HG02571 (cell line): Measurements from ENCODE around the gene SECISBP2.
A peak's percentile ranks its signal among the peaks of the same experiment; 100 is the strongest.
"Not testable (repeated sequence)": the region's sequence is repeated elsewhere in the genome, so short reads cannot be mapped to it uniquely, and the experiment has no call there.

Source experiments
- ATAC-seq: cut with Tn5 transposase; IDR thresholded peaks from one replicate; pipeline ENCODE4 v1.9.1; 2021; ENCODE audit warnings: mild to moderate bottlenecking, moderate library complexity; ENCODE audit not compliant: unreplicated experiment

The SECISBP2 gene

GRCh38 chr9:89309608-89310474, 8.5 kb upstream of the SECISBP2 start:
- ATAC-seq: no peak

- peak; percentile 88 for ATAC-seq
Observed at GRCh38 chr9:89310475-89311345, 7.6 kb upstream of the SECISBP2 start, which contains the start of gene CKS2. Gene CKS2 (plus strand): TSS chr9:89311195. CDS start chr9:89311293, 98 bp downstream.

- peak; percentile 0 for ATAC-seq
Observed at GRCh38 chr9:89311346-89312221, 6.7 kb upstream of the SECISBP2 start.

GRCh38 chr9:89312222-89312571, 6.1 kb upstream of the SECISBP2 start:
- ATAC-seq: no peak

- no peak for ATAC-seq
Observed at GRCh38 chr9:89313842-89314241, 4.5 kb upstream of the SECISBP2 start.

GRCh38 chr9:89314955-89315354, 3.3 kb upstream of the SECISBP2 start:
- no peak for ATAC-seq

- ATAC-seq: no peak
Observed at GRCh38 chr9:89315482-89315881, 2.8 kb upstream of the SECISBP2 start.

GRCh38 chr9:89317282-89317681, 1.0 kb upstream of the SECISBP2 start:
- no peak for ATAC-seq

- no peak for ATAC-seq
Observed at GRCh38 chr9:89319015-89319905, 960 bp downstream of the SECISBP2 start.

GRCh38 chr9:89323390-89323789, 5.1 kb downstream of the SECISBP2 start:
- ATAC-seq: no peak

GRCh38 chr9:89325733-89326132, 7.4 kb downstream of the SECISBP2 start:
- no peak for ATAC-seq

- ATAC-seq: no peak
Observed at GRCh38 chr9:89328064-89328463, 9.8 kb downstream of the SECISBP2 start.

- no peak for ATAC-seq
Observed at GRCh38 chr9:89329917-89330316, 11.6 kb downstream of the SECISBP2 start.

GRCh38 chr9:89330513-89330912, 12.2 kb downstream of the SECISBP2 start:
- no peak for ATAC-seq

- no peak for ATAC-seq
Observed at GRCh38 chr9:89339807-89340206, 21.5 kb downstream of the SECISBP2 start.

GRCh38 chr9:89340332-89340731, 22.0 kb downstream of the SECISBP2 start:
- peak; percentile 77 for ATAC-seq

GRCh38 chr9:89342213-89342612, 23.9 kb downstream of the SECISBP2 start:
- no peak for ATAC-seq

GRCh38 chr9:89342948-89343347, 24.6 kb downstream of the SECISBP2 start:
- no peak for ATAC-seq

- ATAC-seq: not testable (repeated sequence)
Observed at GRCh38 chr9:89343812-89344211, 25.5 kb downstream of the SECISBP2 start.

- no peak for ATAC-seq
Observed at GRCh38 chr9:89345476-89345875, 27.2 kb downstream of the SECISBP2 start.
